ENCODE results near the gene LRBA.
"Not testable (repeated sequence)": the region's sequence is repeated elsewhere in the genome, so short reads cannot be mapped to it uniquely, and the experiment has no call there.

Gene LRBA

GRCh38 chr4:151014521-151015458, at the start of gene LRBA:
LRBA (minus strand) TSS chr4:151015284; CDS start chr4:151014642, 642 bp downstream.
- peak; percentile 86 for DNase-seq (ENCODE audit: low spot score)

GRCh38 chr4:151063143-151063542, 48.1 kb upstream of the LRBA start:
- not testable (repeated sequence) for DNase-seq (ENCODE audit: low spot score)

- DNase-seq (ENCODE audit: low spot score), result no peak
Observed at GRCh38 chr4:151055539-151055938, 40.5 kb upstream of the LRBA start.

GRCh38 chr4:151052785-151053184, 37.7 kb upstream of the LRBA start:
- no peak for DNase-seq (ENCODE audit: low spot score)

GRCh38 chr4:151049430-151049884, 34.4 kb upstream of the LRBA start:
- no peak for DNase-seq (ENCODE audit: low spot score)

- DNase-seq (ENCODE audit: low spot score), result no peak
Observed at GRCh38 chr4:151048913-151049312, 33.8 kb upstream of the LRBA start.

GRCh38 chr4:151046609-151047008, 31.5 kb upstream of the LRBA start:
- no peak for DNase-seq (ENCODE audit: low spot score)

- peak; percentile 26 for DNase-seq (ENCODE audit: low spot score)
Observed at GRCh38 chr4:151045907-151046306, 30.8 kb upstream of the LRBA start.

GRCh38 chr4:151043803-151044515, 28.9 kb upstream of the LRBA start:
- DNase-seq (ENCODE audit: low spot score), result no peak

GRCh38 chr4:151039733-151040132, 24.6 kb upstream of the LRBA start:
- DNase-seq (ENCODE audit: low spot score), result no peak

- no peak for DNase-seq (ENCODE audit: low spot score)
Observed at GRCh38 chr4:151038452-151039157, 23.5 kb upstream of the LRBA start.

- no peak for DNase-seq (ENCODE audit: low spot score)
Observed at GRCh38 chr4:151035911-151036310, 20.8 kb upstream of the LRBA start.

GRCh38 chr4:151035328-151035727, 20.2 kb upstream of the LRBA start:
- no peak for DNase-seq (ENCODE audit: low spot score)

- no peak for DNase-seq (ENCODE audit: low spot score)
Observed at GRCh38 chr4:151034829-151035228, 19.7 kb upstream of the LRBA start.

- no peak for DNase-seq (ENCODE audit: low spot score)
Observed at GRCh38 chr4:151031831-151032605, 16.9 kb upstream of the LRBA start.

GRCh38 chr4:151029537-151029936, 14.5 kb upstream of the LRBA start:
- DNase-seq (ENCODE audit: low spot score), result no peak

- DNase-seq (ENCODE audit: low spot score), result not testable (repeated sequence)
Observed at GRCh38 chr4:151029006-151029405, 13.9 kb upstream of the LRBA start.

GRCh38 chr4:151025759-151026158, 10.7 kb upstream of the LRBA start:
- no peak for DNase-seq (ENCODE audit: low spot score)

GRCh38 chr4:151022586-151022985, 7.5 kb upstream of the LRBA start:
- DNase-seq (ENCODE audit: low spot score), result no peak

- no peak for DNase-seq (ENCODE audit: low spot score)
Observed at GRCh38 chr4:151021637-151022334, 6.7 kb upstream of the LRBA start.

All from NAMALWA (cell line).